Uterus (tissue), 4 donors: ENCODE measurements around the gene DPP4. TPM values are rescaled to one million over a fixed set of nuclear protein-coding genes. Genes with fewer than 3 reads are reported as not detected.

Source experiments
- DNase-seq, 2 donors: peaks; one replicate each; pipeline ENCODE4 v3.0.0-alpha.2; 2019 to 2020
- H3K27ac ChIP-seq, 2 donors: fragments of 200-600 bp; sonication (generic); 1 replicate in 1 of 2; 2 replicates in 1 of 2; pipeline ENCODE4 v1.5.1; 2016 to 2018
- H3K27me3 ChIP-seq, 2 donors: fragments of 200-600 bp; sonication (generic); one replicate each; pipeline ENCODE4 v1.5.1; 2018 to 2019; ENCODE audit warnings: control low read depth in 1 of 2
- H3K36me3 ChIP-seq, 2 donors: fragments of 200-600 bp; sonication (generic); one replicate each; pipeline ENCODE4 v1.5.1; 2019; ENCODE audit warnings: control low read depth in 1 of 2
- H3K4me1 ChIP-seq, 2 donors: fragments of 200-600 bp; sonication (generic); one replicate each; pipeline ENCODE4 v1.5.1; 2018 to 2019; ENCODE audit warnings: control low read depth in 1 of 2
- H3K4me3 ChIP-seq, 2 donors: fragments of 200-600 bp; sonication (generic); 1 replicate in 1 of 2; 2 replicates in 1 of 2; pipeline ENCODE4 v1.5.1; 2018 to 2019; ENCODE audit warnings: mild to moderate bottlenecking in 1 of 2
- H3K9me3 ChIP-seq, 2 donors: fragments of 200-600 bp; sonication (generic); one replicate each; pipeline ENCODE4 v1.5.1; 2019; ENCODE audit warnings: control low read depth in 1 of 2
- POLR2A ChIP-seq, 2 donors: fragments of 450-650 bp; IDR thresholded peaks; one replicate each; pipeline ENCODE4 v1.6.1; 2016; ENCODE audit warnings: antibody characterized with exemption in 2 of 2, mild to moderate bottlenecking in 1 of 2, moderate library complexity in 1 of 2
- intact Hi-C: fragments of 100-400 bp; cut with DNase I; formaldehyde crosslinking; loops from one replicate; pipeline ENCODE4 v1.15.1; 2023; ENCODE audit warnings: low total_unique reads
- total RNA-seq, 4 donors: library from RNA; depleted of rRNA in 3 of 4; stranded (reverse); fragments of >200 nt in 3 of 4; gene quantifications; one replicate each; pipeline versions ENCODE4 v1.1.0 to v1.2.4, GENCODE V29; 2014 to 2023
- TF ChIP-seq, protein P1 (sequence below), 4 experiments: fragments of 200-600 bp in 2 of 4; fragments of 450-650 bp in 2 of 4; sonication (generic) in 2 of 4; IDR thresholded peaks; one replicate each; pipeline ENCODE4 v1.5.1; 2016 to 2019; ENCODE audit warnings: antibody characterized with exemption in 4 of 4, mild to moderate bottlenecking in 2 of 4, moderate library complexity in 1 of 4
- donor health status: DM: yes; HTN: yes; CAD: no.

DPP4 gene
- total RNA-seq, 4 donors from 2014 or later: 1.8 to 36.3 (median 5.0) TPM

DNA sequence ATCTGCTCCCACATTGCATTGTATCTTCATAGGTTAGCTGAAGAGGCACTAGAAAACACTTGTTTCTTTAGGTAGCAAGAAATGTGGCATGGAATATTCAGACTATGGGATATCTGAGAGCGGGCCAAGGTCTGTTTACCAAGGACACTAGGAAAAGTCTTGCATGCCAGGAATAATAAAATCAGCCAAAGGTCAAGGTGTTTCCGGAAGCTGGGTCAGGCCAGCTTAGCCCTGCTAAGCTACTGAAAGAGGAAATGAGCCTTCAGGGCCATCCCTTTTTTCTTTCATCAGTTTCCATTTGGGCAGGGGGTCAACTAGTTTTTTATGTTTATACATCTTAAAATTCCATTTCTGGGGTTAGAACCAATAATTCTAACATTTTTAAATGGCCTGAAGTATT lies 101.1 kb downstream of the DPP4 start:
- Histone ChIP-seq H3K27ac (no peak overlapping the region), H3K27me3 (no peaks in the 10 kb centered on the region), H3K4me1 (no peaks in the 10 kb centered on the region), H3K9me3 (no peaks in the 10 kb centered on the region), H3K36me3 (no peaks in the 10 kb centered on the region), H3K4me3 (no peak overlapping the region)
- TF ChIP-seq, protein P1, sequence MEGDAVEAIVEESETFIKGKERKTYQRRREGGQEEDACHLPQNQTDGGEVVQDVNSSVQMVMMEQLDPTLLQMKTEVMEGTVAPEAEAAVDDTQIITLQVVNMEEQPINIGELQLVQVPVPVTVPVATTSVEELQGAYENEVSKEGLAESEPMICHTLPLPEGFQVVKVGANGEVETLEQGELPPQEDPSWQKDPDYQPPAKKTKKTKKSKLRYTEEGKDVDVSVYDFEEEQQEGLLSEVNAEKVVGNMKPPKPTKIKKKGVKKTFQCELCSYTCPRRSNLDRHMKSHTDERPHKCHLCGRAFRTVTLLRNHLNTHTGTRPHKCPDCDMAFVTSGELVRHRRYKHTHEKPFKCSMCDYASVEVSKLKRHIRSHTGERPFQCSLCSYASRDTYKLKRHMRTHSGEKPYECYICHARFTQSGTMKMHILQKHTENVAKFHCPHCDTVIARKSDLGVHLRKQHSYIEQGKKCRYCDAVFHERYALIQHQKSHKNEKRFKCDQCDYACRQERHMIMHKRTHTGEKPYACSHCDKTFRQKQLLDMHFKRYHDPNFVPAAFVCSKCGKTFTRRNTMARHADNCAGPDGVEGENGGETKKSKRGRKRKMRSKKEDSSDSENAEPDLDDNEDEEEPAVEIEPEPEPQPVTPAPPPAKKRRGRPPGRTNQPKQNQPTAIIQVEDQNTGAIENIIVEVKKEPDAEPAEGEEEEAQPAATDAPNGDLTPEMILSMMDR (IDR thresholded peaks at IDR 0.05): no peak
- TF ChIP-seq POLR2A (IDR thresholded peaks at IDR 0.05): no peak
- DNase-seq: no peak
- intact Hi-C loops: no loop called here

DNA sequence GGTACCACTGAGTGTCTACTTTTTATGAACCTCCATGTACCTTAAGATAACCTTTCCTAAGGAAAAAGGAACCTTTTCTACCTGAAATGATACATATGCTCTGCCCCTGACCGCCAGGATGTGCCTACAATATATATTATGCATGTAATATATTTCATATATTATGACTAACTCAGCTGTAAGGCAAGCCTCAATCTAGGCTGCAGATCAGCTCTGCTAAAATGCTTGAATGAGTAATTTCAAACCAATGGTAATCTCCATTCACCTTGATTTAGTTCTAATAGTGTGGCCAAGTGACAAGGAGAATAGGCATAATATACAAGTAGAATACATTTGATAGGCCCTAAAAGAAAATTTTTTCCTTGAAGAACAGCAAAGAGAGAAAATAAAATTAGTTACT lies 101.8 kb downstream of the DPP4 start:
- TF ChIP-seq, protein P1 (IDR thresholded peaks at IDR 0.05): no peak
- no peak for TF ChIP-seq POLR2A (IDR thresholded peaks at IDR 0.05)
- intact Hi-C loops: no loop called here
- DNase-seq: no peak
- H3K36me3 ChIP-seq: no peaks in the 10 kb centered on the region
- no peaks in the 10 kb centered on the region for H3K4me1 ChIP-seq
- H3K4me3 ChIP-seq: no peak overlapping the region
- no peaks in the 10 kb centered on the region for H3K9me3 ChIP-seq
- H3K27ac ChIP-seq: no peak overlapping the region
- no peaks in the 10 kb centered on the region for H3K27me3 ChIP-seq

DNA sequence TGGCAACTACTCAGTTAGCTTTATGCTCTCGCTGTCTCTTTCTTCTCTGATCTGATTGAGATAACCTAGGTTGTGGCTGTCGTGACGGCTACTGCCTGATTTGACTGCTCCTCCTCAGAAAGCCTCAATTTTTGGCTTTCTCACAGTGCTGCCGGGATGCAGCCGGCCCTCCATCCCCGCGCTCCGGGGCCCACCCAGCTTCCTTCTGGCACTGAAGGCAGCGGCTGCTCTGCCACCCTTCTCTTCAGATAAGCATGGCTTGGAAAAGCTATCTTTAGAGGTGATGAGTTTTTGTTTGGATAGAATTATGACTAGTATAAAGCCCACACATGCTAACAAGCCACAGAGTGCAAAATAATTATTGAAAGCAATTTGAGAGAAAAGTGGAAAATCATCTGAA lies 102.5 kb downstream of the DPP4 start:
- H3K9me3 ChIP-seq: no peaks in the 10 kb centered on the region
- no peak overlapping the region for H3K27ac ChIP-seq
- H3K27me3 ChIP-seq: no peaks in the 10 kb centered on the region
- TF ChIP-seq POLR2A (IDR thresholded peaks at IDR 0.05): no peak
- TF ChIP-seq, protein P1 (IDR thresholded peaks at IDR 0.05): no peak
- no peak overlapping the region for H3K4me3 ChIP-seq
- intact Hi-C loops: no loop called here
- no peak for DNase-seq
- H3K4me1 ChIP-seq: no peaks in the 10 kb centered on the region
- no peaks in the 10 kb centered on the region for H3K36me3 ChIP-seq

DNA sequence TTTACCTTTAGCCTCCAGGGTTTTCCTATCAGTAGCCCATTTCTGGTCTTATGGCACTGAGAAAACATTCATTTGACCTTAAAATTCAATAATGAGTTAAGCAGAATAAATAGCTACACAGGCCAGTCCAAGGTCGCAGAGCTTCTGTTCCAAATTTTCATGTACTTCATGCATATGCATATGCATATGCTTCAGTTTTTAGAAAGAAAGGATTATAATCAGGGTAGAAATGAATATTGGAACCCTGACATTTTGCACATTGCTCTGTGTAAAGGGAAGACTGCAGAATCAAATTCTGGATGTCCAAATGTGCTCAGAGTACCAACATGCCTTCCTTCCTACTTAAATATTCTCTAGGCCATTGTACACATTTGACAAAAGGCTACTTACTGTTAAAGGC lies 104.9 kb downstream of the DPP4 start:
- no peak overlapping the region for H3K4me3 ChIP-seq
- intact Hi-C loops: no loop called here
- DNase-seq: no peak
- H3K36me3 ChIP-seq: no peaks in the 10 kb centered on the region
- H3K27me3 ChIP-seq: no peaks in the 10 kb centered on the region
- no peaks in the 10 kb centered on the region for H3K9me3 ChIP-seq
- H3K4me1 ChIP-seq: no peaks in the 10 kb centered on the region
- no peak for TF ChIP-seq POLR2A (IDR thresholded peaks at IDR 0.05)
- TF ChIP-seq, protein P1 (IDR thresholded peaks at IDR 0.05): no peak
- no peak overlapping the region for H3K27ac ChIP-seq

DNA sequence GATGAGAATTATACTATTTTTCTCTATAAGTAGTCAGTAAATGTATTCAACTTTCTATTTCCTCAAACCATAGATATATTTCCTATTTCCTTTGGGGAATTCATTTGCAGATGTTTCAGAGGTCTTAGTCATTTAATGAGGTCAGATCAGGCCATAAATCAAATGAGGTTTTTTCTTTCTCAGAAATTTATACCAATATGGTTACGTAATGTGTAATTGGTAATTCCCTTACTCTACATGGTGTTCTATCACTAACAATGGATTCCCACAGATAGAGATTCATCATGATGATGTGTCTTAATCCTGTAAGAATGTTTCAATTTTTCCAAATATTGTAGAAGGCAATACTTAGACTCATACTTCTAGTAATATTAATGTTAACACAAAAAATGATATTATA lies 108.0 kb downstream of the DPP4 start:
- Histone ChIP-seq H3K36me3 (no peaks in the 10 kb centered on the region), H3K9me3 (no peaks in the 10 kb centered on the region), H3K4me3 (no peak overlapping the region), H3K4me1 (no peaks in the 10 kb centered on the region), H3K27me3 (no peaks in the 10 kb centered on the region), H3K27ac (no peak overlapping the region)
- TF ChIP-seq POLR2A (IDR thresholded peaks at IDR 0.05): no peak
- TF ChIP-seq, protein P1 (IDR thresholded peaks at IDR 0.05): no peak
- intact Hi-C loops: no loop called here
- no peak for DNase-seq
